Endothelial cell of umbilical vein (primary cell): ENCODE data around the gene CLIC6.

Source experiments
- CTCF ChIP-seq, 2 donors: IDR thresholded peaks; 1 replicate in 1 of 2; 2 replicates in 1 of 2; pipeline ENCODE4 v1.5.1; 2011; ENCODE audit warnings: low read length in 2 of 2, mild to moderate bottlenecking in 2 of 2, moderate library complexity in 2 of 2, control low read depth in 1 of 2, inconsistent platforms in 1 of 2, low read depth in 1 of 2; ENCODE audit not compliant: insufficient read depth in 1 of 2; ENCODE audit errors: extremely low read depth in 1 of 2
- MAX ChIP-seq: IDR thresholded peaks from 2 replicates; pipeline ENCODE4 v1.6.1; 2011; ENCODE audit not compliant: insufficient read depth, insufficient read length
- POLR2A ChIP-seq: IDR thresholded peaks from 2 replicates; pipeline ENCODE4 v1.6.1; 2012; ENCODE audit warnings: low read depth, mild to moderate bottlenecking, control low read depth, low read length
- POLR2AphosphoS5 ChIP-seq: IDR thresholded peaks from 2 replicates; pipeline ENCODE4 v1.6.1; 2012; ENCODE audit warnings: low read depth, mild to moderate bottlenecking, control low read depth, low read length, moderate library complexity; ENCODE audit not compliant: insufficient read depth

GRCh38 chr21:34691390-34692032, 22.7 kb downstream of the CLIC6 start:
- TF ChIP-seq POLR2A (no peak), CTCF (IDR thresholded peaks at IDR 0.05; ENCODE audit: extremely low read depth in 1 of 2, insufficient read depth in 1 of 2, low read depth in 1 of 2, low read length in 2 of 2) (no peak), POLR2AphosphoS5 (no peak), MAX (no peak)
